Peyer's patch (tissue), 4 donors: Measurements from ENCODE around the gene KLF11.

Experiments used
- CTCF ChIP-seq, 6 experiments: fragments of 450-650 bp in 4 of 6; fragments of 200-600 bp in 2 of 6; sonication (generic) in 1 of 6; IDR thresholded peaks; one replicate each; pipeline ENCODE4 v1.5.1; 2017 to 2019; ENCODE audit warnings: antibody characterized with exemption in 6 of 6, mild to moderate bottlenecking in 3 of 6, moderate library complexity in 1 of 6
- POLR2A ChIP-seq, 2 donors: fragments of 450-650 bp; IDR thresholded peaks; one replicate each; pipeline ENCODE4 v1.5.1; 2017; ENCODE audit warnings: antibody characterized with exemption in 2 of 2, mild to moderate bottlenecking in 2 of 2, moderate library complexity in 2 of 2

GRCh38 chr2:10022966-10023662 lies 20.2 kb upstream of the KLF11 start:
- TF ChIP-seq CTCF (IDR thresholded peaks at IDR 0.05), result no peak
- TF ChIP-seq POLR2A (IDR thresholded peaks at IDR 0.05), result no peak
